H9 (cell line): ENCODE measurements around the gene YPEL4. TPM values are rescaled to one million over a fixed set of nuclear protein-coding genes. Genes with fewer than 3 reads are reported as not detected.

ENCODE experiments used
- DNase-seq: peaks from one replicate; pipeline ENCODE4 v3.0.0-alpha.2; 2017
- H2AFZ ChIP-seq: one replicate; pipeline ENCODE4 v1.6.1; 2013; ENCODE audit warnings: mild to moderate bottlenecking, low read length, control low read depth, moderate library complexity
- H2AK5ac ChIP-seq: 2 replicates; pipeline ENCODE4 v1.6.1; 2013; ENCODE audit warnings: low read length, control low read depth, mixed read lengths; ENCODE audit not compliant: insufficient read length
- H2BK120ac ChIP-seq: one replicate; pipeline ENCODE4 v1.6.1; 2013; ENCODE audit warnings: low read depth, mild to moderate bottlenecking, low read length, control low read depth, inconsistent platforms; ENCODE audit not compliant: poor library complexity, severe bottlenecking
- H2BK12ac ChIP-seq: 2 replicates; pipeline ENCODE4 v1.6.1; 2013; ENCODE audit warnings: low read length, control low read depth, mixed read lengths, low read depth; ENCODE audit not compliant: insufficient read length
- H2BK15ac ChIP-seq: 2 replicates; pipeline ENCODE4 v1.6.1; 2013; ENCODE audit warnings: low read depth, low read length, control low read depth
- H2BK20ac ChIP-seq: one replicate; pipeline ENCODE4 v1.6.1; 2013; ENCODE audit warnings: low read depth, mild to moderate bottlenecking, low read length, control low read depth, inconsistent platforms; ENCODE audit not compliant: poor library complexity, severe bottlenecking
- H2BK5ac ChIP-seq: 2 replicates; pipeline ENCODE4 v1.6.1; 2013; ENCODE audit warnings: low read length, control low read depth, mixed read lengths; ENCODE audit not compliant: insufficient read length
- H3K14ac ChIP-seq: 2 replicates; pipeline ENCODE4 v1.6.1; 2013; ENCODE audit warnings: low read length, control low read depth; ENCODE audit not compliant: insufficient read depth
- H3K18ac ChIP-seq: 2 replicates; pipeline ENCODE4 v1.6.1; 2013; ENCODE audit warnings: low read depth, mild to moderate bottlenecking, mixed read lengths, low read length, control low read depth; ENCODE audit not compliant: insufficient read length
- H3K23ac ChIP-seq: 2 replicates; pipeline ENCODE4 v1.6.1; 2013; ENCODE audit warnings: low read length, control low read depth, mixed read lengths, low read depth; ENCODE audit not compliant: insufficient read length
- H3K23me2 ChIP-seq: 2 replicates; pipeline ENCODE4 v1.6.1; 2013; ENCODE audit warnings: low read depth, mild to moderate bottlenecking, mixed read lengths, low read length, control low read depth; ENCODE audit not compliant: insufficient read length, poor library complexity, severe bottlenecking
- H3K27ac ChIP-seq: 2 replicates; pipeline ENCODE4 v1.5.1; 2013; ENCODE audit warnings: low read length, control low read depth, mixed read lengths, low read depth; ENCODE audit not compliant: insufficient read length
- H3K27me3 ChIP-seq: 2 replicates; pipeline ENCODE4 v1.6.1; 2013; ENCODE audit warnings: low read length, control low read depth, inconsistent platforms; ENCODE audit not compliant: insufficient read depth
- H3K4ac ChIP-seq: 2 replicates; pipeline ENCODE4 v1.6.1; 2013; ENCODE audit warnings: low read depth, mild to moderate bottlenecking, control low read depth, inconsistent platforms, low read length, moderate library complexity
- H3K4me1 ChIP-seq: 2 replicates; pipeline ENCODE4 v1.6.1; 2013; ENCODE audit warnings: low read length, control low read depth, inconsistent platforms; ENCODE audit not compliant: insufficient read depth
- H3K4me2 ChIP-seq: 2 replicates; pipeline ENCODE4 v1.6.1; 2013; ENCODE audit warnings: low read length, control low read depth, mixed read lengths; ENCODE audit not compliant: insufficient read length, insufficient read depth
- H3K56ac ChIP-seq: 2 replicates; pipeline ENCODE4 v1.6.1; 2013; ENCODE audit warnings: low read depth, mild to moderate bottlenecking, mixed read lengths, low read length, control low read depth; ENCODE audit not compliant: insufficient read length
- H3K79me1 ChIP-seq: 2 replicates; pipeline ENCODE4 v1.6.1; 2013; ENCODE audit warnings: low read depth, mild to moderate bottlenecking, moderate library complexity, low read length, control low read depth, inconsistent platforms; ENCODE audit not compliant: insufficient read depth, poor library complexity, severe bottlenecking
- H3K79me2 ChIP-seq: 2 replicates; pipeline ENCODE4 v1.6.1; 2013; ENCODE audit warnings: low read length, control low read depth, inconsistent platforms; ENCODE audit not compliant: insufficient read depth
- H3K9ac ChIP-seq: 2 replicates; pipeline ENCODE4 v1.6.1; 2013; ENCODE audit warnings: low read length, control low read depth, mixed read lengths; ENCODE audit not compliant: insufficient read length; ENCODE audit errors: extremely low read depth
- H3K9me3 ChIP-seq: one replicate; pipeline ENCODE4 v1.6.1; 2013; ENCODE audit warnings: low read depth, low read length, inconsistent platforms; ENCODE audit not compliant: control insufficient read depth
- H3T11ph ChIP-seq: one replicate; pipeline ENCODE4 v1.6.1; 2013; ENCODE audit warnings: mild to moderate bottlenecking, low read length, control low read depth, inconsistent platforms
- H4K20me1 ChIP-seq: one replicate; pipeline ENCODE4 v1.6.1; 2013; ENCODE audit not compliant: control insufficient read depth, insufficient read length, insufficient read depth
- H4K5ac ChIP-seq: 2 replicates; pipeline ENCODE4 v1.6.1; 2013; ENCODE audit warnings: low read depth, mild to moderate bottlenecking, mixed read lengths, low read length, control low read depth; ENCODE audit not compliant: insufficient read length
- H4K8ac ChIP-seq: replicated peaks from 2 replicates; pipeline ENCODE4 v1.6.1; 2013; ENCODE audit warnings: low read length, control low read depth, mixed read lengths, low read depth; ENCODE audit not compliant: insufficient read length
- H4K91ac ChIP-seq: 2 replicates; pipeline ENCODE4 v1.6.1; 2013; ENCODE audit warnings: low read depth, mild to moderate bottlenecking, moderate library complexity, mixed read lengths, low read length, control low read depth; ENCODE audit not compliant: insufficient read length
- H3K27ac Mint-ChIP-seq, 3 experiments: 2 replicates in 2 of 3; 3 replicates in 1 of 3; pipeline ENCODE4 v1.8.0; 2020 to 2021; ENCODE audit warnings: mixed read lengths in 3 of 3, mild to moderate bottlenecking in 1 of 3, moderate library complexity in 1 of 3
- H3K27me3 Mint-ChIP-seq: 2 replicates; pipeline ENCODE4 v1.8.0; 2021; ENCODE audit warnings: low read depth, mild to moderate bottlenecking, moderate library complexity, mixed read lengths
- H3K36me3 Mint-ChIP-seq, 3 experiments: 2 replicates in 2 of 3; 3 replicates in 1 of 3; pipeline ENCODE4 v1.8.0; 2020 to 2021; ENCODE audit warnings: low read depth in 3 of 3, mixed read lengths in 3 of 3; ENCODE audit not compliant: insufficient read depth in 1 of 3
- H3K4me1 Mint-ChIP-seq, 2 experiments: 2 replicates each; pipeline ENCODE4 v1.8.0; 2020; ENCODE audit warnings: mixed read lengths in 2 of 2
- H3K4me3 Mint-ChIP-seq, 2 experiments: 2 replicates in 1 of 2; 3 replicates in 1 of 2; pipeline ENCODE4 v1.8.0; 2020 to 2021; ENCODE audit warnings: mild to moderate bottlenecking in 2 of 2, mixed read lengths in 2 of 2, moderate library complexity in 1 of 2
- H3K9me3 Mint-ChIP-seq, 2 experiments: 2 replicates in 1 of 2; 3 replicates in 1 of 2; pipeline ENCODE4 v1.8.0; 2020; ENCODE audit warnings: mild to moderate bottlenecking in 2 of 2, mixed read lengths in 2 of 2, moderate library complexity in 1 of 2
- total RNA-seq: library from RNA; stranded (reverse); gene quantifications from 2 replicates; pipeline ENCODE4 v1.2.1, GENCODE V29; 2021
- TF ChIP-seq, protein P1 (sequence below): fragments of 200-600 bp; sonication (generic); conservative IDR thresholded peaks from 3 replicates; pipeline ENCODE4 v1.8.0; 2021; ENCODE audit warnings: antibody characterized with exemption, mild to moderate bottlenecking

Gene YPEL4
- total RNA-seq, 1 experiment from 2014 or later, result 0.13 TPM

DNA sequence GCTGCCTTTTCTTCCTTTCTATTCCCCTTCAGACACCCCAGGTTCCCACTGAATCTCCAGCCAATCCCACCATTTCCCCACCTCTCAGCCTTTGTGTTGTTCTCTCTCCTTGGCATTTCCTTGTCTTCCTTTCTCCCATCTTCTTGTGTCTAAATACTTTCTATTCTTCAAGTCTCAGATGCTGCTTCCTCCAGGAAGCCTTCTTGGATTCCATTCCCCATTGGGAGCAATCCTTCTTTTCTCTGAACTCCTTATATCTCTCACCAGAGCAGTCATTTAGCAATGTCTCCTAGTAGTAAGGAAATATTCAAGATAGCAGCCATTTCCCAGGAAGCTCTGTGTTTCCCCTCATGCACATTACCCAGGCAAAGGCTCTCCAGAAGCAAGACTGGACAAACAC, 15.4 kb downstream of the YPEL4 start:
- no peak overlapping the region for H3T11ph ChIP-seq
- H3K4me2 ChIP-seq, result no peak overlapping the region
- no peak overlapping the region for H2BK20ac ChIP-seq
- H3K4me3 Mint-ChIP-seq, result no peak overlapping the region
- no peak overlapping the region for H3K9ac ChIP-seq
- no peak overlapping the region for H2BK15ac ChIP-seq
- H2BK5ac ChIP-seq, result no peak overlapping the region
- H4K8ac ChIP-seq, result no peak overlapping the region
- H3K18ac ChIP-seq, result no peak overlapping the region
- no peak for DNase-seq
- peaks cover 12 to 19% of the 10 kb centered on the region in 2 experiments for H3K4me1 Mint-ChIP-seq
- no peaks in the 10 kb centered on the region for H3K9me3 ChIP-seq
- H4K5ac ChIP-seq, result no peak overlapping the region
- no peak overlapping the region for H2AFZ ChIP-seq
- peaks cover 29% of the 10 kb centered on the region for H3K27me3 Mint-ChIP-seq
- no peak overlapping the region for H3K27ac Mint-ChIP-seq
- no peak overlapping the region for H2BK12ac ChIP-seq
- no peak overlapping the region for H2AK5ac ChIP-seq
- H3K79me1 ChIP-seq, result no peaks in the 10 kb centered on the region
- H2BK120ac ChIP-seq, result no peak overlapping the region
- peaks cover 3 to 9% (median 3%) of the 10 kb centered on the region in 3 experiments; a peak in 4 of 7 replicates for H3K36me3 Mint-ChIP-seq
- H3K56ac ChIP-seq, result no peak overlapping the region
- peaks cover 6 to 10% of the 10 kb centered on the region in 2 experiments; a peak in 4 of 5 replicates for H3K9me3 Mint-ChIP-seq
- no peaks in the 10 kb centered on the region for H4K20me1 ChIP-seq
- no peak overlapping the region for H3K14ac ChIP-seq
- H3K79me2 ChIP-seq, result no peaks in the 10 kb centered on the region
- H3K4me1 ChIP-seq, result peaks cover 4% of the 10 kb centered on the region
- H3K27me3 ChIP-seq, result no peaks in the 10 kb centered on the region
- no peaks in the 10 kb centered on the region for H3K23me2 ChIP-seq
- TF ChIP-seq, protein P1, sequence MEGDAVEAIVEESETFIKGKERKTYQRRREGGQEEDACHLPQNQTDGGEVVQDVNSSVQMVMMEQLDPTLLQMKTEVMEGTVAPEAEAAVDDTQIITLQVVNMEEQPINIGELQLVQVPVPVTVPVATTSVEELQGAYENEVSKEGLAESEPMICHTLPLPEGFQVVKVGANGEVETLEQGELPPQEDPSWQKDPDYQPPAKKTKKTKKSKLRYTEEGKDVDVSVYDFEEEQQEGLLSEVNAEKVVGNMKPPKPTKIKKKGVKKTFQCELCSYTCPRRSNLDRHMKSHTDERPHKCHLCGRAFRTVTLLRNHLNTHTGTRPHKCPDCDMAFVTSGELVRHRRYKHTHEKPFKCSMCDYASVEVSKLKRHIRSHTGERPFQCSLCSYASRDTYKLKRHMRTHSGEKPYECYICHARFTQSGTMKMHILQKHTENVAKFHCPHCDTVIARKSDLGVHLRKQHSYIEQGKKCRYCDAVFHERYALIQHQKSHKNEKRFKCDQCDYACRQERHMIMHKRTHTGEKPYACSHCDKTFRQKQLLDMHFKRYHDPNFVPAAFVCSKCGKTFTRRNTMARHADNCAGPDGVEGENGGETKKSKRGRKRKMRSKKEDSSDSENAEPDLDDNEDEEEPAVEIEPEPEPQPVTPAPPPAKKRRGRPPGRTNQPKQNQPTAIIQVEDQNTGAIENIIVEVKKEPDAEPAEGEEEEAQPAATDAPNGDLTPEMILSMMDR, result no peak
- no peak overlapping the region for H3K23ac ChIP-seq
- no peak overlapping the region for H4K91ac ChIP-seq
- no peak overlapping the region for H3K27ac ChIP-seq
- H3K4ac ChIP-seq, result no peak overlapping the region
